Stomach (tissue), 9 donors: ENCODE measurements around the gene RRP9. TPM values are rescaled to one million over a fixed set of nuclear protein-coding genes. Genes with fewer than 3 reads are reported as not detected.

Experiments
- DNase-seq, 2 donors: peaks; one replicate each; pipeline versions ENCODE4 v3.0.0 to v3.0.0-alpha.2; 2013 to 2019
- H3K27ac ChIP-seq, 5 donors: fragments of 200-600 bp in 4 of 5; sonication (generic) in 4 of 5; one replicate each; pipeline ENCODE4 v1.5.1; 2013 to 2019; ENCODE audit warnings: mild to moderate bottlenecking in 1 of 5, moderate library complexity in 1 of 5
- H3K27me3 ChIP-seq, 3 donors: fragments of 200-600 bp; sonication (generic); one replicate each; pipeline ENCODE4 v1.5.1; 2017 to 2019; ENCODE audit warnings: mixed run types in 1 of 3
- H3K36me3 ChIP-seq, 4 donors: fragments of 200-600 bp; sonication (generic); 1 replicate in 3 of 4; 2 replicates in 1 of 4; pipeline ENCODE4 v1.5.1; 2016 to 2019
- H3K4me1 ChIP-seq, 4 donors: fragments of 200-600 bp; sonication (generic); one replicate each; pipeline ENCODE4 v1.5.1; 2016 to 2019
- H3K4me3 ChIP-seq, 4 donors: fragments of 200-600 bp; sonication (generic) in 3 of 4; one replicate each; pipeline ENCODE4 v1.5.1; 2016 to 2019; ENCODE audit warnings: mild to moderate bottlenecking in 1 of 4
- H3K9me3 ChIP-seq, 4 donors: fragments of 200-600 bp; sonication (generic); one replicate each; pipeline ENCODE4 v1.5.1; 2016 to 2019
- CTCF ChIP-seq, 7 experiments: fragments of 450-650 bp in 4 of 7; fragments of 200-600 bp in 3 of 7; sonication (generic) in 3 of 7; IDR thresholded peaks; one replicate each; pipeline ENCODE4 v1.5.1; 2016 to 2019; ENCODE audit warnings: antibody characterized with exemption in 7 of 7, control low read depth in 2 of 7, mild to moderate bottlenecking in 1 of 7
- EP300 ChIP-seq: sonication (generic); formaldehyde crosslinking; IDR thresholded peaks from one replicate; pipeline ENCODE4 v1.6.1; 2017; ENCODE audit warnings: antibody characterized with exemption
- POLR2A ChIP-seq, 4 donors: fragments of 450-650 bp; IDR thresholded peaks; one replicate each; pipeline ENCODE4 v1.6.1; 2016; ENCODE audit warnings: antibody characterized with exemption in 4 of 4, control low read depth in 2 of 4, mild to moderate bottlenecking in 1 of 4, moderate library complexity in 1 of 4
- POLR2AphosphoS5 ChIP-seq, 3 donors: sonication (generic); formaldehyde crosslinking; IDR thresholded peaks; one replicate each; pipeline ENCODE4 v1.6.1; 2016; ENCODE audit warnings: antibody characterized with exemption in 3 of 3
- WGBS, 5 donors: extraction: QIAGEN DNeasy Blood & Tissue Kit in 3 of 5; methylation state at CpG; one replicate each; pipeline versions ENCODE4 v1.1.5 to v1.1.7; 2013 to 2018; 5-methylcytosine and 5-hydroxymethylcytosine counted together
- intact Hi-C: fragments of 100-400 bp; cut with DNase I; formaldehyde crosslinking; loops from one replicate; pipeline ENCODE4 v1.15.1; 2023; ENCODE audit warnings: low total_unique reads
- polyA plus RNA-seq, 3 donors: library from polyadenylated mRNA; stranded (reverse); fragments of 200-250 nt; gene quantifications; one replicate each; pipeline ENCODE4 v1.2.3, GENCODE V29; 2013
- total RNA-seq, 5 donors: library from RNA; depleted of rRNA; stranded (reverse); fragments of >200 nt; gene quantifications; one replicate each; pipeline versions ENCODE4 v1.1.0 to v1.2.3, GENCODE V29; 2014 to 2016
- donor health status: healthy with polysubstance abuse.
- donor health status: Bipolar disorder and iron deficiency.
- donor health status: healthy.

The RRP9 gene
- total and polyA plus RNA-seq, 8 donors, result 3.2 to 21.0 (median 13.0) TPM

- TF ChIP-seq POLR2AphosphoS5 (IDR thresholded peaks at IDR 0.05) (no peak), CTCF (IDR thresholded peaks at IDR 0.05) (no peak), POLR2A (IDR thresholded peaks at IDR 0.05) (no peak), EP300 (no peak)
- Histone ChIP-seq H3K27me3 (no peaks in the 10 kb centered on the region), H3K27ac (no peak overlapping the region), H3K9me3 (no peaks in the 10 kb centered on the region), H3K36me3 (peaks cover 2 to 29% (median 18%) of the 10 kb centered on the region in 4 donors), H3K4me3 (no peak overlapping the region), H3K4me1 (no peaks in the 10 kb centered on the region)
- WGBS, 5 donors, result 92 to 96% (median 95%) methylated on average over 7 of the region's 7 CpGs
- intact Hi-C loops, result no loop called here
- DNase-seq, result peak in 1 of 2 donors; percentile 18
Observed at GRCh38 chr3:51928438-51928837, 13.3 kb downstream of the RRP9 start.

- TF ChIP-seq POLR2AphosphoS5 (IDR thresholded peaks at IDR 0.05), result no peak
- no peak for TF ChIP-seq EP300
- no peak for TF ChIP-seq CTCF (IDR thresholded peaks at IDR 0.05)
- TF ChIP-seq POLR2A (IDR thresholded peaks at IDR 0.05), result no peak
- peaks cover 0 to 18% (median 7%) of the 10 kb centered on the region in 4 donors for H3K36me3 ChIP-seq
- no peak overlapping the region for H3K4me3 ChIP-seq
- WGBS, 5 donors, result 86 to 93% (median 89%) methylated on average over 5 of the region's 5 CpGs
- H3K27me3 ChIP-seq, result no peaks in the 10 kb centered on the region
- no peak for DNase-seq
- H3K4me1 ChIP-seq, result no peaks in the 10 kb centered on the region
- intact Hi-C loops, result no loop called here
- no peaks in the 10 kb centered on the region for H3K9me3 ChIP-seq
- H3K27ac ChIP-seq, result no peak overlapping the region
Observed at GRCh38 chr3:51927061-51927977, 14.4 kb downstream of the RRP9 start.

- no peak for DNase-seq
- Histone ChIP-seq H3K36me3 (no peaks in the 10 kb centered on the region), H3K27ac (no peak overlapping the region)
Observed at GRCh38 chr3:51921081-51921578, 20.6 kb downstream of the RRP9 start.

GRCh38 chr3:51916418-51916817 is 25.3 kb downstream of the RRP9 start:
- DNase-seq, result no peak
- no peak for TF ChIP-seq POLR2A (IDR thresholded peaks at IDR 0.05)
- TF ChIP-seq CTCF (IDR thresholded peaks at IDR 0.05), result no peak
- TF ChIP-seq EP300, result no peak
- no peak for TF ChIP-seq POLR2AphosphoS5 (IDR thresholded peaks at IDR 0.05)
- Histone ChIP-seq H3K4me3 (no peak overlapping the region), H3K36me3 (no peaks in the 10 kb centered on the region), H3K27me3 (peaks cover 0 to 6% (median 0%) of the 10 kb centered on the region in 3 donors), H3K9me3 (no peaks in the 10 kb centered on the region), H3K4me1 (no peaks in the 10 kb centered on the region), H3K27ac (no peak overlapping the region)
- 53 to 61% (median 54%) methylated on average over 5 of the region's 5 CpGs for WGBS, 5 donors
- intact Hi-C loops, result no loop called here

More at GRCh38 chr3:51921081-51921578, 20.6 kb downstream of the RRP9 start:
- intact Hi-C loops, result no loop called here
- H3K27me3 ChIP-seq, result peaks cover 0 to 6% (median 0%) of the 10 kb centered on the region in 3 donors
- TF ChIP-seq EP300, result no peak
- TF ChIP-seq CTCF (IDR thresholded peaks at IDR 0.05), result no peak
- no peak for TF ChIP-seq POLR2A (IDR thresholded peaks at IDR 0.05)
- TF ChIP-seq POLR2AphosphoS5 (IDR thresholded peaks at IDR 0.05), result no peak
- H3K9me3 ChIP-seq, result no peaks in the 10 kb centered on the region
- 74 to 77% (median 75%) methylated on average over 11 of the region's 11 CpGs for WGBS, 5 donors
- H3K4me3 ChIP-seq, result no peak overlapping the region
- no peaks in the 10 kb centered on the region for H3K4me1 ChIP-seq
